Esophagus muscularis mucosa (tissue), 4 donors: ENCODE results near the gene CHRM5. TPM values are rescaled to one million over a fixed set of nuclear protein-coding genes. Genes with fewer than 3 reads are reported as not detected.

Experiments
- DNase-seq: peaks from one replicate; pipeline ENCODE4 v3.0.0-alpha.2; 2017; ENCODE audit errors: extremely low spot score
- H3K27ac ChIP-seq, 4 donors: fragments of 200-600 bp; sonication (generic); replicated peaks in 1 of 4; 1 replicate in 3 of 4; 2 replicates in 1 of 4; pipeline ENCODE4 v1.5.1; 2016 to 2019; ENCODE audit warnings: mild to moderate bottlenecking in 1 of 4
- H3K27me3 ChIP-seq, 4 donors: fragments of 200-600 bp; sonication (generic); one replicate each; pipeline versions ENCODE4 v1.5.1 to v1.6.0; 2016 to 2019
- H3K36me3 ChIP-seq, 4 donors: fragments of 200-600 bp; sonication (generic); one replicate each; pipeline ENCODE4 v1.5.1; 2016 to 2019
- H3K4me1 ChIP-seq, 4 donors: fragments of 200-600 bp; sonication (generic); one replicate each; pipeline ENCODE4 v1.5.1; 2016 to 2019
- H3K4me3 ChIP-seq, 4 donors: fragments of 200-600 bp; sonication (generic); 1 replicate in 2 of 4; 2 replicates in 2 of 4; pipeline ENCODE4 v1.5.1; 2016 to 2019; ENCODE audit warnings: mild to moderate bottlenecking in 4 of 4, moderate library complexity in 1 of 4
- H3K9me3 ChIP-seq, 4 donors: fragments of 200-600 bp; sonication (generic); 1 replicate in 3 of 4; 2 replicates in 1 of 4; pipeline ENCODE4 v1.5.1; 2016 to 2019
- EP300 ChIP-seq: sonication (generic); formaldehyde crosslinking; IDR thresholded peaks from one replicate; pipeline ENCODE4 v1.6.1; 2017; ENCODE audit warnings: antibody characterized with exemption
- POLR2A ChIP-seq: fragments of 450-650 bp; IDR thresholded peaks from one replicate; pipeline ENCODE4 v1.6.1; 2017; ENCODE audit warnings: antibody characterized with exemption, moderate library complexity, mild to moderate bottlenecking, low read depth
- POLR2AphosphoS5 ChIP-seq, 2 donors: sonication (generic); formaldehyde crosslinking; IDR thresholded peaks; one replicate each; pipeline ENCODE4 v1.6.1; 2017; ENCODE audit warnings: antibody characterized with exemption in 2 of 2
- WGBS: methylation state at CpG from one replicate; pipeline ENCODE4 v1.1.5; 2018; 5-methylcytosine and 5-hydroxymethylcytosine counted together
- intact Hi-C: fragments of 100-400 bp; cut with DNase I; formaldehyde crosslinking; loops from one replicate; pipeline ENCODE4 v1.15.1; 2023
- total RNA-seq, 4 donors: library from RNA; depleted of rRNA; stranded (reverse); fragments of >200 nt; gene quantifications; one replicate each; pipeline versions ENCODE4 v1.1.0 to v1.2.1, GENCODE V29; 2016
- TF ChIP-seq, protein P1 (sequence below), 3 experiments: fragments of 200-600 bp in 2 of 3; fragments of 450-650 bp in 1 of 3; sonication (generic) in 2 of 3; IDR thresholded peaks; one replicate each; pipeline ENCODE4 v1.5.1; 2017 to 2019; ENCODE audit warnings: antibody characterized with exemption in 3 of 3, mild to moderate bottlenecking in 2 of 3, moderate library complexity in 1 of 3

Gene CHRM5
- total RNA-seq, 4 donors from 2014 or later: not detected

DNA sequence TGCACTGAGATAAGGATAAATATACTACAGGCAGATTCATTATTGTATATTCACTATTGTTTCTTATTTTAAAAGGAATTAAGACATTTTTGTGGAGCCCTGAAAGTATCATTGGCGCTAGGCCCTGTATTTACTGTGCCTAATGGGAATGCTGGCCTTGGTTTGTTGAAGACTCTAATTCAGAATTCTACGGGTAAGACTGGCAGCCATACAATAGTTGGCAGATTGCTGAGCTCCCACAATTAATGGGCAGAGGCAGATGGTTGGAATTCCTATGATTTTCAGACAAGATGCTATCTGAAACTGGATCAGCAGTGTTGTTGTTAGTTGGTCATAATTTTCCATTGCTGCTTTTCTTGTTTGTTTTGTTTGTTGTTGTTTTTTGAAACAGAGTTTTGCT is 148.3 kb downstream of the CHRM5 start:
- no peak for DNase-seq
- 87% methylated on average over 2 of the region's 2 CpGs for WGBS
- intact Hi-C loops: no loop called here

More for the DNA sequence above, 148.3 kb downstream of the CHRM5 start:
- Histone ChIP-seq H3K27ac (no peak overlapping the region), H3K9me3 (no peaks in the 10 kb centered on the region), H3K36me3 (no peaks in the 10 kb centered on the region), H3K4me1 (no peaks in the 10 kb centered on the region), H3K27me3 (peaks cover 0 to 20% (median 4%) of the 10 kb centered on the region in 4 donors), H3K4me3 (no peak overlapping the region)
- TF ChIP-seq, protein P1, sequence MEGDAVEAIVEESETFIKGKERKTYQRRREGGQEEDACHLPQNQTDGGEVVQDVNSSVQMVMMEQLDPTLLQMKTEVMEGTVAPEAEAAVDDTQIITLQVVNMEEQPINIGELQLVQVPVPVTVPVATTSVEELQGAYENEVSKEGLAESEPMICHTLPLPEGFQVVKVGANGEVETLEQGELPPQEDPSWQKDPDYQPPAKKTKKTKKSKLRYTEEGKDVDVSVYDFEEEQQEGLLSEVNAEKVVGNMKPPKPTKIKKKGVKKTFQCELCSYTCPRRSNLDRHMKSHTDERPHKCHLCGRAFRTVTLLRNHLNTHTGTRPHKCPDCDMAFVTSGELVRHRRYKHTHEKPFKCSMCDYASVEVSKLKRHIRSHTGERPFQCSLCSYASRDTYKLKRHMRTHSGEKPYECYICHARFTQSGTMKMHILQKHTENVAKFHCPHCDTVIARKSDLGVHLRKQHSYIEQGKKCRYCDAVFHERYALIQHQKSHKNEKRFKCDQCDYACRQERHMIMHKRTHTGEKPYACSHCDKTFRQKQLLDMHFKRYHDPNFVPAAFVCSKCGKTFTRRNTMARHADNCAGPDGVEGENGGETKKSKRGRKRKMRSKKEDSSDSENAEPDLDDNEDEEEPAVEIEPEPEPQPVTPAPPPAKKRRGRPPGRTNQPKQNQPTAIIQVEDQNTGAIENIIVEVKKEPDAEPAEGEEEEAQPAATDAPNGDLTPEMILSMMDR (IDR thresholded peaks at IDR 0.05): no peak
- TF ChIP-seq POLR2AphosphoS5 (IDR thresholded peaks at IDR 0.05) (no peak), EP300 (no peak), POLR2A (no peak)

Other genes with a start within 250 kb of the CHRM5 start
- 10 to 100 TPM; 18.2 to 30.9 (median 27.6) TPM for gene AVEN, start 70.7 kb downstream of the CHRM5 start, total RNA-seq
- 10 to 100 TPM; 38.6 to 47.1 (median 42.4) TPM for gene EMC7, start 133.4 kb downstream of the CHRM5 start, total RNA-seq
- 1 to 10 TPM in 3 of 4 donors, under 1 TPM in 1; 0.66 to 1.7 (median 1.2) TPM for gene PGBD4, start 133.6 kb downstream of the CHRM5 start, total RNA-seq
- gene KATNBL1, start 241.6 kb downstream of the CHRM5 start, total RNA-seq: 10 to 100 TPM; 29.9 to 61.9 (median 32.8) TPM